Ovary (tissue), 9 donors: Measurements from ENCODE around the gene RANBP10. TPM values are rescaled to one million over a fixed set of nuclear protein-coding genes. Genes with fewer than 3 reads are reported as not detected.

Source experiments
- DNase-seq, 5 donors: peaks; one replicate each; pipeline ENCODE4 v3.0.0-alpha.2; 2019 to 2020
- H3K27ac ChIP-seq, 2 donors: fragments of 200-600 bp; one replicate each; pipeline versions ENCODE4 v1.5.1 to v1.8.0; 2019 to 2022
- H3K27me3 ChIP-seq: fragments of 200-600 bp; one replicate; pipeline ENCODE4 v1.8.0; 2022
- H3K36me3 ChIP-seq: fragments of 200-600 bp; sonication (generic); one replicate; pipeline ENCODE4 v1.5.1; 2019
- H3K4me1 ChIP-seq: one replicate; pipeline ENCODE4 v1.8.1; 2013; ENCODE audit warnings: mild to moderate bottlenecking, moderate library complexity; ENCODE audit not compliant: insufficient read depth
- H3K4me3 ChIP-seq: fragments of 200-600 bp; sonication (generic); one replicate; pipeline ENCODE4 v1.5.1; 2017
- H3K9me3 ChIP-seq, 2 donors: fragments of 200-600 bp in 1 of 2; sonication (generic) in 1 of 2; one replicate each; pipeline versions ENCODE4 v1.5.1 to v1.8.1; 2013 to 2019; ENCODE audit warnings: mild to moderate bottlenecking in 1 of 2, moderate library complexity in 1 of 2
- EP300 ChIP-seq: sonication (generic); formaldehyde crosslinking; IDR thresholded peaks from one replicate; pipeline ENCODE4 v1.6.1; 2017; ENCODE audit warnings: antibody characterized with exemption
- POLR2A ChIP-seq: fragments of 450-650 bp; IDR thresholded peaks from one replicate; pipeline ENCODE4 v1.6.1; 2017; ENCODE audit warnings: antibody characterized with exemption, mild to moderate bottlenecking, moderate library complexity
- whole genome bisulfite sequencing, 3 donors: extraction: QIAGEN DNeasy Blood & Tissue Kit in 1 of 3; methylation state at CpG; one replicate each; pipeline versions ENCODE4 v1.1.5 to v1.1.7; 2013 to 2017; 5-methylcytosine and 5-hydroxymethylcytosine counted together
- intact Hi-C, 4 donors: fragments of 100-400 bp; cut with DNase I; formaldehyde crosslinking; loops; one replicate each; pipeline versions ENCODE4 v1.11.0 to v1.15.1; 2022 to 2023
- polyA plus RNA-seq, 2 donors: library from polyadenylated mRNA; stranded (reverse); fragments of 200-250 nt in 1 of 2; fragments of 350-450 nt in 1 of 2; fragmentation: Illumina TruSeq in 1 of 2; extraction: RNeasy Lipid Tissue Mini Kit (QIAGEN cat#74804) in 1 of 2; gene quantifications; one replicate each; pipeline ENCODE4 v1.2.3, GENCODE V29; 2013 to 2014
- total RNA-seq, 7 donors: library from RNA; depleted of rRNA in 2 of 7; stranded (reverse); fragments of >200 nt in 2 of 7; fragmentation: NEBNext Ultra II Directional in 3 of 7; extraction: Animal tissue kit (Norgen Biotek cat#: 25700) in 3 of 7; gene quantifications; one replicate each; pipeline versions ENCODE4 v1.1.0 to v1.2.4, GENCODE V29; 2016 to 2023
- TF ChIP-seq, protein P1 (sequence below), 3 donors: fragments of 450-650 bp in 2 of 3; fragments of 200-600 bp in 1 of 3; IDR thresholded peaks; one replicate each; pipeline versions ENCODE4 v1.5.1 to v1.8.0; 2016 to 2022; ENCODE audit warnings: antibody characterized with exemption in 3 of 3, mild to moderate bottlenecking in 1 of 3
- donor health status: DM: no; HTN: no; CAD: no; lungs with moderate emphysema.
- donor health status: DM: no; HTN: no; CAD: no.
- donor health status: Bipolar disorder and iron deficiency.
- donor health status: DM: yes; HTN: yes; CAD: no.
- donor health status: DM: no; HTN: no; CAD: no.
- donor health status: DM: yes; HTN: yes; CAD: no.

The RANBP10 gene
- total and polyA plus RNA-seq, 9 donors = 8.3 to 19.6 (median 16.9) TPM

- H3K9me3 ChIP-seq = no peaks in the 10 kb centered on the region
- peak overlapping the region; percentile 100 for H3K4me3 ChIP-seq
- TF ChIP-seq, protein P1, sequence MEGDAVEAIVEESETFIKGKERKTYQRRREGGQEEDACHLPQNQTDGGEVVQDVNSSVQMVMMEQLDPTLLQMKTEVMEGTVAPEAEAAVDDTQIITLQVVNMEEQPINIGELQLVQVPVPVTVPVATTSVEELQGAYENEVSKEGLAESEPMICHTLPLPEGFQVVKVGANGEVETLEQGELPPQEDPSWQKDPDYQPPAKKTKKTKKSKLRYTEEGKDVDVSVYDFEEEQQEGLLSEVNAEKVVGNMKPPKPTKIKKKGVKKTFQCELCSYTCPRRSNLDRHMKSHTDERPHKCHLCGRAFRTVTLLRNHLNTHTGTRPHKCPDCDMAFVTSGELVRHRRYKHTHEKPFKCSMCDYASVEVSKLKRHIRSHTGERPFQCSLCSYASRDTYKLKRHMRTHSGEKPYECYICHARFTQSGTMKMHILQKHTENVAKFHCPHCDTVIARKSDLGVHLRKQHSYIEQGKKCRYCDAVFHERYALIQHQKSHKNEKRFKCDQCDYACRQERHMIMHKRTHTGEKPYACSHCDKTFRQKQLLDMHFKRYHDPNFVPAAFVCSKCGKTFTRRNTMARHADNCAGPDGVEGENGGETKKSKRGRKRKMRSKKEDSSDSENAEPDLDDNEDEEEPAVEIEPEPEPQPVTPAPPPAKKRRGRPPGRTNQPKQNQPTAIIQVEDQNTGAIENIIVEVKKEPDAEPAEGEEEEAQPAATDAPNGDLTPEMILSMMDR (IDR thresholded peaks at IDR 0.05) = no peak
- TF ChIP-seq EP300 (no peak), POLR2A (no peak)
- H3K27me3 ChIP-seq = no peaks in the 10 kb centered on the region
- H3K36me3 ChIP-seq = no peaks in the 10 kb centered on the region
- H3K27ac ChIP-seq = no peak overlapping the region
- WGBS, 3 donors = 22 to 35% (median 24%) methylated on average over 17 to 24 of the region's 24 CpGs
- no peak for DNase-seq
- intact Hi-C loops = loop anchor here in 1 of 4 donors (10.0 kb wide), 1 partner anchor 132 kb away; no protein-coding TSS in a partner anchor
- H3K4me1 ChIP-seq = peaks cover 4% of the 10 kb centered on the region
Observed at GRCh38 chr16:67807148-67807682, 855 bp upstream of the RANBP10 start.

- H3K4me1 ChIP-seq = peaks cover 4% of the 10 kb centered on the region
- H3K27ac ChIP-seq = peak overlapping the region; percentile 29 to 71
- no peaks in the 10 kb centered on the region for H3K27me3 ChIP-seq
- intact Hi-C loops = loop anchor here in 1 of 4 donors (10.0 kb wide), 1 partner anchor 131 kb away; no protein-coding TSS in a partner anchor
- H3K36me3 ChIP-seq = no peaks in the 10 kb centered on the region
- no peaks in the 10 kb centered on the region for H3K9me3 ChIP-seq
- H3K4me3 ChIP-seq = peak overlapping the region; percentile 100
- TF ChIP-seq, protein P1 (IDR thresholded peaks at IDR 0.05) = peak in 1 of 3 donors; percentile 5
- TF ChIP-seq POLR2A (no peak), EP300 (no peak)
- 0 to 1% (median 1%) methylated on average over 26 of the region's 26 CpGs for WGBS, 3 donors
- DNase-seq = peak in 2 of 5 donors; percentile 39 to 54
Observed at GRCh38 chr16:67805718-67806427, 487 bp downstream of the RANBP10 start.

DNA sequence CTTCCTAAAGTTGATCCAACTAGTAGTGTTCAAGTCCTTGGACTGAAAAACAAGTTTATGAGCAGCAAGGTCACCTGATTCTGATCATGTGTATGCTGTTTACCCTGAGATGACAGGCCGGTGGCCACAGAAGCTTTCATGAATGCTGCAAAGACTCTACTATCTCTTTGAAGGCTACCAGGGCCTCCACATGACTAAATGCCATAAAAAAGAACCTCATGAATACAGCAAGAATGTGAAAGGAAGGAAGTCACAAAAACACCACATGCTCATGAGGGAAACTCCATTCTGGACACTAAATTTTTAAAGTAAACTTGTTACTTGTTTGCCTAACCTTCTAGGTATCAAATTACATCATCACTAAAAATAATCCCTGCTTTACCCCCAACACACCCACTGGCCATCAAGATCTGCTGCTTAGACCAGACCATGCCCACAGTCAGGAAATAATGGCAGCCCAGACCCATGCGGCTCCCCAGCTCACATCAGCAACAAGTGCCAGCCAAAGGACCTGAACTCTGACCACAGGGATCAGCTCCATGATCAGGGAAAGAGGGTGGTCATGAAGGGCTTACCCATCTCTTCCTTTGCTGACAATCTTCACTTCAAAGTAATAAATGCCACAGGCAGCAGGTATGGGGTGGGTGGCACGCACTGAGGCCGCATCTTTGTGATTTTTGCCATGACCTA is 1.4 kb downstream of the RANBP10 start:
- peaks cover 6% of the 10 kb centered on the region for H3K4me1 ChIP-seq

GRCh38 chr16:67803894-67804293 is 2.5 kb downstream of the RANBP10 start:
- intact Hi-C loops = loop anchor here in 1 of 4 donors (10.0 kb wide), 1 partner anchor 129 kb away; no protein-coding TSS in a partner anchor
- H3K4me1 ChIP-seq = peaks cover 6% of the 10 kb centered on the region

More for the DNA sequence above, 1.4 kb downstream of the RANBP10 start:
- 76 to 90% (median 82%) methylated on average over 4 of the region's 4 CpGs for WGBS, 3 donors
- H3K4me3 ChIP-seq = peak overlapping the region; percentile 100
- H3K36me3 ChIP-seq = no peaks in the 10 kb centered on the region
- DNase-seq = no peak
- H3K27ac ChIP-seq = no peak overlapping the region
- intact Hi-C loops = loop anchor here in 1 of 4 donors (10.0 kb wide), 1 partner anchor 130 kb away; no protein-coding TSS in a partner anchor
- no peak for TF ChIP-seq POLR2A
- no peak for TF ChIP-seq EP300
- TF ChIP-seq, protein P1 (IDR thresholded peaks at IDR 0.05) = no peak
- no peaks in the 10 kb centered on the region for H3K9me3 ChIP-seq
- H3K27me3 ChIP-seq = no peaks in the 10 kb centered on the region

More at GRCh38 chr16:67803894-67804293, 2.5 kb downstream of the RANBP10 start:
- WGBS, 3 donors = 90 to 93% (median 93%) methylated on average over 3 of the region's 3 CpGs
- TF ChIP-seq EP300 = no peak
- TF ChIP-seq, protein P1 (IDR thresholded peaks at IDR 0.05) = no peak
- no peak for TF ChIP-seq POLR2A
- Histone ChIP-seq H3K36me3 (no peaks in the 10 kb centered on the region), H3K9me3 (no peaks in the 10 kb centered on the region), H3K27ac (no peak overlapping the region), H3K27me3 (no peaks in the 10 kb centered on the region), H3K4me3 (no peak overlapping the region)
- no peak for DNase-seq
